DOHH2 (cell line): Measurements from ENCODE around the gene LPXN.

Source experiments
- H3F3A ChIP-seq: fragments of 200-600 bp; sonication (generic), shearing (Covaris generic); 2 replicates; pipeline ENCODE4 v1.6.0; 2016; ENCODE audit warnings: antibody characterized with exemption, mild to moderate bottlenecking; ENCODE audit not compliant: control insufficient read depth, insufficient read depth
- H3K27ac ChIP-seq: fragments of 200-600 bp; sonication (generic); 2 replicates; pipeline ENCODE4 v1.5.1; 2014; ENCODE audit warnings: low read depth, mild to moderate bottlenecking, low read length, moderate library complexity
- H3K27me3 ChIP-seq: fragments of 200-600 bp; sonication (generic); 2 replicates; pipeline ENCODE4 v1.6.1; 2014; ENCODE audit warnings: mild to moderate bottlenecking, low read length, mixed read lengths; ENCODE audit not compliant: control insufficient read depth
- H3K36me3 ChIP-seq: fragments of 200-600 bp; sonication (generic); 2 replicates; pipeline ENCODE4 v1.6.1; 2014; ENCODE audit warnings: mild to moderate bottlenecking, low read length, moderate library complexity, mixed read lengths; ENCODE audit not compliant: control insufficient read depth
- H3K4me1 ChIP-seq: fragments of 200-600 bp; sonication (generic); 2 replicates; pipeline ENCODE4 v1.6.1; 2014; ENCODE audit warnings: mild to moderate bottlenecking, low read length, mixed read lengths; ENCODE audit not compliant: control insufficient read depth
- H3K4me2 ChIP-seq: fragments of 200-600 bp; sonication (generic); 2 replicates; pipeline ENCODE4 v1.6.0; 2014; ENCODE audit warnings: mild to moderate bottlenecking, low read length, moderate library complexity
- H3K4me3 ChIP-seq: fragments of 200-600 bp; sonication (generic); 2 replicates; pipeline ENCODE4 v1.5.1; 2014; ENCODE audit warnings: mild to moderate bottlenecking, low read length, mixed read lengths
- H3K79me2 ChIP-seq: fragments of 200-600 bp; sonication (generic); 2 replicates; pipeline ENCODE4 v1.6.1; 2014; ENCODE audit warnings: mild to moderate bottlenecking, low read length, mixed read lengths; ENCODE audit not compliant: control insufficient read depth
- H3K9me2 ChIP-seq: fragments of 200-600 bp; sonication (generic); replicated peaks from 2 replicates; pipeline ENCODE4 v1.6.1; 2014; ENCODE audit warnings: mild to moderate bottlenecking, low read length, mixed read lengths; ENCODE audit not compliant: control insufficient read depth
- H3K9me3 ChIP-seq: fragments of 200-600 bp; sonication (generic); 2 replicates; pipeline ENCODE4 v1.6.1; 2014; ENCODE audit warnings: antibody characterized with exemption, low read length, mixed read lengths; ENCODE audit not compliant: control insufficient read depth, insufficient read depth
- H4K20me1 ChIP-seq: fragments of 200-600 bp; sonication (generic); 2 replicates; pipeline ENCODE4 v1.6.0; 2014; ENCODE audit warnings: low read depth, mild to moderate bottlenecking, antibody characterized with exemption, low read length, moderate library complexity; ENCODE audit not compliant: control insufficient read depth, insufficient read depth
- CTCF ChIP-seq: fragments of 200-600 bp; sonication (generic); IDR thresholded peaks from one replicate; pipeline ENCODE4 v1.5.1; 2014; ENCODE audit warnings: antibody characterized with exemption, mild to moderate bottlenecking, low read depth, low read length; ENCODE audit not compliant: poor library complexity, severe bottlenecking
- EZH2phosphoT487 ChIP-seq: fragments of 200-600 bp; sonication (generic); IDR thresholded peaks from 2 replicates; pipeline ENCODE4 v1.6.1; 2017; ENCODE audit warnings: borderline replicate concordance, mild to moderate bottlenecking, antibody characterized with exemption, low read length, moderate library complexity, mixed read lengths

Gene LPXN

DNA sequence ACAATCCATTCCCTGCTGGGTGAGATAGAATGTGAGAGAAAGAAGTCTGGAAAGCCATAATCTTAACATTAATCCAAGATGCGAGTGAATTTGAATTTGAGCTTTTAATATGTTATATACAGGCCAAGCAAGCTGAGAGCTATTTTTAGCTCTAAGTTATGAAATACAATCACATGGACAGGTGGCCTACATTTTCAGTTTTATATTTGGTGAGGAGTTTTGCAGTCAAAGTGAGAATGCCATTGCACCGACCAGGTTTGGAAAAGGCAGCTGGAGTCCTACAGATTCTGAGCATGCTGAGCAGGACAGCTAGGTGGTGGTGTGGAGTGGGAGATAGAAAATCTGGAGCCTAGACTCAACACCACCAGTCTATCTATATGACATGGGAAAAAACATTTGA is 79.8 kb downstream of the LPXN start:
- Histone ChIP-seq H3K9me2 (no peaks in the 10 kb centered on the region), H3K36me3 (no peaks in the 10 kb centered on the region), H3K4me3 (no peak overlapping the region), H3K27me3 (no peaks in the 10 kb centered on the region), H4K20me1 (no peaks in the 10 kb centered on the region), H3F3A (no peaks in the 10 kb centered on the region), H3K4me1 (no peaks in the 10 kb centered on the region), H3K4me2 (no peak overlapping the region), H3K27ac (no peak overlapping the region), H3K9me3 (no peaks in the 10 kb centered on the region), H3K79me2 (no peaks in the 10 kb centered on the region)
- TF ChIP-seq EZH2phosphoT487: no peak
- no peak for TF ChIP-seq CTCF

GRCh38 chr11:58494101-58494500 is 81.6 kb downstream of the LPXN start:
- Histone ChIP-seq H4K20me1 (no peaks in the 10 kb centered on the region), H3F3A (no peaks in the 10 kb centered on the region), H3K9me2 (no peaks in the 10 kb centered on the region), H3K4me3 (no peak overlapping the region), H3K4me1 (no peaks in the 10 kb centered on the region), H3K79me2 (no peaks in the 10 kb centered on the region), H3K9me3 (no peaks in the 10 kb centered on the region), H3K27ac (no peak overlapping the region), H3K27me3 (no peaks in the 10 kb centered on the region), H3K36me3 (no peaks in the 10 kb centered on the region), H3K4me2 (no peak overlapping the region)
- TF ChIP-seq EZH2phosphoT487 (no peak), CTCF (no peak)

- Histone ChIP-seq H3K9me2 (no peaks in the 10 kb centered on the region), H3K4me2 (no peak overlapping the region), H3F3A (no peaks in the 10 kb centered on the region), H4K20me1 (no peaks in the 10 kb centered on the region), H3K4me3 (no peak overlapping the region), H3K4me1 (no peaks in the 10 kb centered on the region), H3K27ac (no peak overlapping the region), H3K27me3 (no peaks in the 10 kb centered on the region), H3K36me3 (no peaks in the 10 kb centered on the region), H3K79me2 (no peaks in the 10 kb centered on the region), H3K9me3 (no peaks in the 10 kb centered on the region)
- TF ChIP-seq EZH2phosphoT487 (no peak), CTCF (no peak)
Observed at GRCh38 chr11:58493676-58494075, 82.0 kb downstream of the LPXN start.

GRCh38 chr11:58490827-58491226 is 84.8 kb downstream of the LPXN start:
- Histone ChIP-seq H3K4me3 (no peak overlapping the region), H3K36me3 (no peaks in the 10 kb centered on the region), H3K4me2 (no peak overlapping the region), H3K27me3 (no peaks in the 10 kb centered on the region), H3K9me2 (no peaks in the 10 kb centered on the region), H3F3A (no peaks in the 10 kb centered on the region), H4K20me1 (no peaks in the 10 kb centered on the region), H3K79me2 (no peaks in the 10 kb centered on the region), H3K9me3 (no peaks in the 10 kb centered on the region), H3K4me1 (no peaks in the 10 kb centered on the region), H3K27ac (no peak overlapping the region)
- TF ChIP-seq CTCF (no peak), EZH2phosphoT487 (no peak)
